A549 (cell line): ENCODE data around the gene RAP1A. TPM values are rescaled to one million over a fixed set of nuclear protein-coding genes. Genes with fewer than 3 reads are reported as not detected.
A peak's percentile ranks its signal among the peaks of the same experiment; 100 is the strongest.

Experiments
- ATAC-seq, 2 experiments: fragments of 200-7000 bp in 1 of 2; fragments of >200 bp in 1 of 2; cut with Nextera tagmentation in 1 of 2; cut with Tn5 transposase in 1 of 2; 3 replicates each; pipeline versions ENCODE4 v1.8.0 to v1.9.1; 2018 to 2020; ENCODE audit warnings: mild to moderate bottlenecking in 1 of 2, moderate library complexity in 1 of 2
- CTCF ChIA-PET: fragments of 300-600 bp; sonication (Branson Sonifier 250); formaldehyde crosslinking; extraction: SDS; loops from one replicate; lab custom pipeline; 2021; ENCODE audit warnings: antibody characterized with exemption, inconsistent platforms; lab: Yijun Ruan, JAX
- POLR2A ChIA-PET: fragments of 350-600 bp; formaldehyde crosslinking; extraction: SDS; loops from one replicate; lab custom pipeline; 2021; ENCODE audit warnings: antibody characterized with exemption, inconsistent platforms; lab: Yijun Ruan, JAX
- DNase-seq, 2 experiments: peaks; one replicate each; pipeline versions ENCODE4 v3.0.0 to v3.0.0-alpha.2; 2011 to 2016; ENCODE audit warnings: low read depth in 1 of 2, low spot score in 1 of 2
- FAIRE-seq: peaks from 2 replicates; lab custom pipeline; 2011; peaks lifted over from hg19 to GRCh38; lab: Jason Lieb, UNC
- H3K27ac ChIP-seq, 2 experiments: fragments of >200 bp; sonication (Bioruptor Twin); formaldehyde crosslinking; 3 replicates each; pipeline ENCODE4 v1.5.1; 2016 to 2017
- H3K4me1 ChIP-seq: fragments of >200 bp; sonication (Bioruptor Twin); formaldehyde crosslinking; 3 replicates; pipeline ENCODE4 v1.6.1; 2016
- H3K4me2 ChIP-seq: fragments of >200 bp; sonication (Bioruptor Twin); formaldehyde crosslinking; 3 replicates; pipeline ENCODE4 v1.6.1; 2016
- H3K4me3 ChIP-seq: fragments of >200 bp; sonication (Bioruptor Twin); formaldehyde crosslinking; 3 replicates; pipeline ENCODE4 v1.5.1; 2016
- H3K9me3 ChIP-seq: fragments of >200 bp; sonication (Bioruptor Twin); formaldehyde crosslinking; 3 replicates; pipeline ENCODE4 v1.6.1; 2016
- BCL3 ChIP-seq: fragments of >200 bp; sonication (Bioruptor Twin); formaldehyde crosslinking; IDR thresholded peaks from 3 replicates; pipeline ENCODE4 v1.6.1; 2016
- CHD2 ChIP-seq: fragments of 150-350 bp; IDR thresholded peaks from 2 replicates; pipeline ENCODE4 v1.6.1; 2014; ENCODE audit warnings: low read length; ENCODE audit not compliant: partially characterized antibody
- CTCF ChIP-seq: fragments of >200 bp; sonication (Bioruptor Twin); formaldehyde crosslinking; IDR thresholded peaks from 3 replicates; pipeline ENCODE4 v1.5.1; 2016
- E2F6 ChIP-seq: IDR thresholded peaks from 2 replicates; pipeline ENCODE4 v1.6.1; 2012; ENCODE audit warnings: low read depth, borderline replicate concordance
- GATA3 ChIP-seq: IDR thresholded peaks from 2 replicates; pipeline ENCODE4 v1.6.1; 2012; ENCODE audit warnings: borderline replicate concordance
- HOXA7 ChIP-seq: fragments of 250-450 bp; sonication (Bioruptor Pico); IDR thresholded peaks from 2 replicates; pipeline ENCODE4 v1.5.0; 2020; ENCODE audit warnings: mild to moderate bottlenecking, moderate library complexity
- HOXB13 ChIP-seq: fragments of 250-450 bp; sonication (Bioruptor Pico); IDR thresholded peaks from 2 replicates; pipeline ENCODE4 v1.5.0; 2020; ENCODE audit warnings: low read depth, mild to moderate bottlenecking, moderate library complexity
- KDM1A ChIP-seq: fragments of 200-600 bp; sonication (generic); IDR thresholded peaks from 2 replicates; pipeline ENCODE4 v1.6.1; 2016; ENCODE audit warnings: low read depth, mild to moderate bottlenecking
- KDM5A ChIP-seq: fragments of 200-600 bp; sonication (generic); IDR thresholded peaks from 2 replicates; pipeline ENCODE4 v1.6.1; 2016; ENCODE audit warnings: antibody characterized with exemption, mild to moderate bottlenecking
- MAX ChIP-seq: IDR thresholded peaks from 2 replicates; pipeline ENCODE4 v1.6.1; 2012
- MAZ ChIP-seq: fragments of 150-350 bp; IDR thresholded peaks from 2 replicates; pipeline ENCODE4 v1.6.1; 2014; ENCODE audit warnings: antibody characterized with exemption, low read depth, low read length, borderline replicate concordance
- NPAS2 ChIP-seq: fragments of 250-450 bp; sonication (Bioruptor Pico); IDR thresholded peaks from 2 replicates; pipeline ENCODE4 v1.8.0; 2022; ENCODE audit warnings: mild to moderate bottlenecking, moderate library complexity, borderline replicate concordance
- PBX3 ChIP-seq: IDR thresholded peaks from 2 replicates; pipeline ENCODE4 v1.6.1; 2012
- POLR2A ChIP-seq: IDR thresholded peaks from 2 replicates; pipeline ENCODE4 v1.6.1; 2012; ENCODE audit warnings: mild to moderate bottlenecking, low read length
- RNF2 ChIP-seq: fragments of 200-600 bp; sonication (generic); IDR thresholded peaks from 2 replicates; pipeline ENCODE4 v1.6.1; 2016; ENCODE audit warnings: low read depth, mild to moderate bottlenecking, antibody characterized with exemption, moderate library complexity, borderline replicate concordance
- SMC3 ChIP-seq: fragments of >200 bp; sonication (Bioruptor Twin); formaldehyde crosslinking; IDR thresholded peaks from 3 replicates; pipeline ENCODE4 v1.6.1; 2018; ENCODE audit warnings: inconsistent platforms
- USF2 ChIP-seq: fragments of 450-650 bp; IDR thresholded peaks from 2 replicates; pipeline ENCODE4 v1.6.1; 2014; ENCODE audit warnings: antibody characterized with exemption
- ZNF302 ChIP-seq: fragments of 250-450 bp; sonication (Bioruptor Pico); IDR thresholded peaks from 2 replicates; pipeline ENCODE4 v1.9.0; 2021; ENCODE audit warnings: inconsistent platforms, mild to moderate bottlenecking, moderate library complexity
- WGBS: methylation state at CpG from one replicate; pipeline ENCODE4 v1.1.6; 2017; ENCODE audit errors: missing lambda C conversion rate; 5-methylcytosine and 5-hydroxymethylcytosine counted together
- polyA plus RNA-seq, 4 experiments: library from polyadenylated mRNA; depleted of rRNA in 3 of 4; stranded (reverse); fragments of >200 nt; fragmentation: RNase III in 1 of 4; extraction: RNeasy Plus Mini Kit Qiagen cat#74134 plus additional on column Dnase treatment in 1 of 4; gene quantifications; 2 replicates in 3 of 4; 3 replicates in 1 of 4; pipeline ENCODE4 v1.2.3, GENCODE V29; 2011 to 2017

The RAP1A gene
- polyA plus RNA-seq, 2 of the 4 experiments (the other 2 are of a cell fraction): 37.1 to 39.8 TPM

GRCh38 chr1:111738436-111739193 is 119.0 kb downstream of the RAP1A start (continued):
- TF ChIP-seq HOXB13 (CRISPR knock-in tag): no peak
- no peak for TF ChIP-seq NPAS2 (CRISPR knock-in tag)
- no peak for TF ChIP-seq PBX3
- no peak for TF ChIP-seq CHD2
- TF ChIP-seq POLR2A: peak; percentile 26
- TF ChIP-seq KDM1A: no peak
- no peak for TF ChIP-seq USF2

- CTCF ChIA-PET: interaction anchor here (1.0 to 9.0 kb wide), 5 partner anchors 8 to 231 kb away, joined by 3 to 47 read pairs (median 4); no protein-coding TSS in a partner anchor
- POLR2A ChIA-PET: interaction anchor here (1.0 to 2.2 kb wide), 4 partner anchors 12 to 198 kb away, joined by 3 to 12 read pairs (median 3); no protein-coding TSS in a partner anchor
- ATAC-seq: peak; percentile 87 to 93
- peak within 1 kb of the TSS; percentile 100 for H3K4me2 ChIP-seq
- H3K4me3 ChIP-seq: peak within 1 kb of the TSS; percentile 54
- DNase-seq: peak; percentile 72 to 86
- WGBS: 0% methylated on average over 5 of the region's 59 CpGs
- peak within 1 kb of the TSS; percentile 78 to 95 for H3K27ac ChIP-seq
- H3K9me3 ChIP-seq: no peaks in the 10 kb centered on the region
- FAIRE-seq: no peak
- no peak for TF ChIP-seq CTCF
- TF ChIP-seq BCL3: 0 out of 3 replicates have a peak, but pooled peaks have one; percentile 9
- no peak for TF ChIP-seq ZNF302
- TF ChIP-seq HOXB13 (CRISPR knock-in tag): no peak
- TF ChIP-seq GATA3: no peak
- TF ChIP-seq MAX: peak; percentile 75
- TF ChIP-seq HOXA7 (CRISPR knock-in tag): no peak
- TF ChIP-seq KDM5A: no peak
- TF ChIP-seq SMC3: no peak
- TF ChIP-seq POLR2A: peak; percentile 60
- TF ChIP-seq CHD2: no peak
- peak; percentile 82 for TF ChIP-seq USF2
- TF ChIP-seq E2F6: peak; percentile 81
- no peak for TF ChIP-seq MAZ
- TF ChIP-seq RNF2: 0 out of 2 replicates have a peak, but pooled peaks have one; percentile 61
- peaks cover 6% of the 10 kb centered on the region; the same call in 2 of the 3 replicates for H3K4me1 ChIP-seq
These were observed 119.8 kb downstream of the RAP1A start, which contains the start of gene INKA2 for GRCh38 chr1:111739194-111739924. Gene INKA2, minus strand, starts transcription at chr1:111739395. Its CDS starts 153 bp downstream, at chr1:111739242.
